ENCODE results near the gene CAT. TPM values are rescaled to one million over a fixed set of nuclear protein-coding genes. Genes with fewer than 3 reads are reported as not detected.

The CAT gene
- total RNA-seq, 1 donor from 2014 or later: 73.6 TPM

- H3K9ac ChIP-seq (ENCODE audit: low read depth in 1 of 3, low read length in 3 of 3): no peak overlapping the region
- H3K27ac ChIP-seq (ENCODE audit: low read depth, low read length): no peak overlapping the region
- H3K4me3 ChIP-seq (ENCODE audit: low read length in 3 of 3): no peak overlapping the region
- no peaks in the 10 kb centered on the region for H3K36me3 ChIP-seq (ENCODE audit: control insufficient read depth in 3 of 3, insufficient read depth in 3 of 3, low read length in 3 of 3)
- no peaks in the 10 kb centered on the region for H3K4me1 ChIP-seq (ENCODE audit: control insufficient read depth in 3 of 3, insufficient read depth in 3 of 3, low read length in 3 of 3)
- no peaks in the 10 kb centered on the region for H3K27me3 ChIP-seq (ENCODE audit: control insufficient read depth in 3 of 3, insufficient read depth in 3 of 3, low read length in 3 of 3)
- no peaks in the 10 kb centered on the region for H3K9me3 ChIP-seq (ENCODE audit: control insufficient read depth in 3 of 3, low read length in 3 of 3)
Measured at GRCh38 chr11:34407121-34407813, 31.5 kb upstream of the CAT start.

GRCh38 chr11:34408580-34409172, 30.1 kb upstream of the CAT start:
- no peak overlapping the region for H3K4me3 ChIP-seq (ENCODE audit: low read length in 3 of 3)
- H3K27me3 ChIP-seq (ENCODE audit: control insufficient read depth in 3 of 3, insufficient read depth in 3 of 3, low read length in 3 of 3): no peaks in the 10 kb centered on the region
- no peak overlapping the region for H3K27ac ChIP-seq (ENCODE audit: low read depth, low read length)
- H3K9ac ChIP-seq (ENCODE audit: low read depth in 1 of 3, low read length in 3 of 3): no peak overlapping the region
- H3K9me3 ChIP-seq (ENCODE audit: control insufficient read depth in 3 of 3, low read length in 3 of 3): peaks cover 0 to 7% (median 3%) of the 10 kb centered on the region in 3 donors
- no peaks in the 10 kb centered on the region for H3K36me3 ChIP-seq (ENCODE audit: control insufficient read depth in 3 of 3, insufficient read depth in 3 of 3, low read length in 3 of 3)
- no peaks in the 10 kb centered on the region for H3K4me1 ChIP-seq (ENCODE audit: control insufficient read depth in 3 of 3, insufficient read depth in 3 of 3, low read length in 3 of 3)

- Histone ChIP-seq H3K36me3 (ENCODE audit: control insufficient read depth in 3 of 3, insufficient read depth in 3 of 3, low read length in 3 of 3) (no peaks in the 10 kb centered on the region), H3K27me3 (ENCODE audit: control insufficient read depth in 3 of 3, insufficient read depth in 3 of 3, low read length in 3 of 3) (no peaks in the 10 kb centered on the region), H3K9ac (ENCODE audit: low read depth in 1 of 3, low read length in 3 of 3) (no peak overlapping the region), H3K4me3 (ENCODE audit: low read length in 3 of 3) (no peak overlapping the region), H3K4me1 (ENCODE audit: control insufficient read depth in 3 of 3, insufficient read depth in 3 of 3, low read length in 3 of 3) (peaks cover 0 to 7% (median 0%) of the 10 kb centered on the region in 3 donors), H3K9me3 (ENCODE audit: control insufficient read depth in 3 of 3, low read length in 3 of 3) (peaks cover 0 to 7% (median 3%) of the 10 kb centered on the region in 3 donors), H3K27ac (ENCODE audit: low read depth, low read length) (no peak overlapping the region)
Measured at GRCh38 chr11:34411111-34411510, 27.6 kb upstream of the CAT start.

- Histone ChIP-seq H3K27ac (ENCODE audit: low read depth, low read length) (no peak overlapping the region), H3K4me3 (ENCODE audit: low read length in 3 of 3) (no peak overlapping the region), H3K27me3 (ENCODE audit: control insufficient read depth in 3 of 3, insufficient read depth in 3 of 3, low read length in 3 of 3) (no peaks in the 10 kb centered on the region), H3K36me3 (ENCODE audit: control insufficient read depth in 3 of 3, insufficient read depth in 3 of 3, low read length in 3 of 3) (no peaks in the 10 kb centered on the region), H3K9me3 (ENCODE audit: control insufficient read depth in 3 of 3, low read length in 3 of 3) (peaks cover 0 to 7% (median 3%) of the 10 kb centered on the region in 3 donors), H3K9ac (ENCODE audit: low read depth in 1 of 3, low read length in 3 of 3) (no peak overlapping the region), H3K4me1 (ENCODE audit: control insufficient read depth in 3 of 3, insufficient read depth in 3 of 3, low read length in 3 of 3) (peaks cover 0 to 7% (median 0%) of the 10 kb centered on the region in 3 donors)
Measured at GRCh38 chr11:34411791-34412190, 26.9 kb upstream of the CAT start.

GRCh38 chr11:34413263-34413662, 25.5 kb upstream of the CAT start:
- H3K4me1 ChIP-seq (ENCODE audit: control insufficient read depth in 3 of 3, insufficient read depth in 3 of 3, low read length in 3 of 3): peaks cover 0 to 7% (median 0%) of the 10 kb centered on the region in 3 donors
- H3K4me3 ChIP-seq (ENCODE audit: low read length in 3 of 3): no peak overlapping the region
- H3K9me3 ChIP-seq (ENCODE audit: control insufficient read depth in 3 of 3, low read length in 3 of 3): peaks cover 0 to 7% (median 3%) of the 10 kb centered on the region in 3 donors
- no peaks in the 10 kb centered on the region for H3K36me3 ChIP-seq (ENCODE audit: control insufficient read depth in 3 of 3, insufficient read depth in 3 of 3, low read length in 3 of 3)
- H3K27ac ChIP-seq (ENCODE audit: low read depth, low read length): no peak overlapping the region
- no peaks in the 10 kb centered on the region for H3K27me3 ChIP-seq (ENCODE audit: control insufficient read depth in 3 of 3, insufficient read depth in 3 of 3, low read length in 3 of 3)
- H3K9ac ChIP-seq (ENCODE audit: low read depth in 1 of 3, low read length in 3 of 3): no peak overlapping the region

GRCh38 chr11:34415538-34415937, 23.2 kb upstream of the CAT start:
- Histone ChIP-seq H3K9me3 (ENCODE audit: control insufficient read depth in 3 of 3, low read length in 3 of 3) (peaks cover 0 to 7% (median 3%) of the 10 kb centered on the region in 3 donors), H3K9ac (ENCODE audit: low read depth in 1 of 3, low read length in 3 of 3) (no peak overlapping the region), H3K4me1 (ENCODE audit: control insufficient read depth in 3 of 3, insufficient read depth in 3 of 3, low read length in 3 of 3) (peaks cover 0 to 7% (median 0%) of the 10 kb centered on the region in 3 donors), H3K36me3 (ENCODE audit: control insufficient read depth in 3 of 3, insufficient read depth in 3 of 3, low read length in 3 of 3) (no peaks in the 10 kb centered on the region), H3K4me3 (ENCODE audit: low read length in 3 of 3) (no peak overlapping the region), H3K27ac (ENCODE audit: low read depth, low read length) (no peak overlapping the region), H3K27me3 (ENCODE audit: control insufficient read depth in 3 of 3, insufficient read depth in 3 of 3, low read length in 3 of 3) (no peaks in the 10 kb centered on the region)

- H3K4me1 ChIP-seq (ENCODE audit: control insufficient read depth in 3 of 3, insufficient read depth in 3 of 3, low read length in 3 of 3): peaks cover 0 to 7% (median 0%) of the 10 kb centered on the region in 3 donors
- H3K27ac ChIP-seq (ENCODE audit: low read depth, low read length): no peak overlapping the region
- H3K9ac ChIP-seq (ENCODE audit: low read depth in 1 of 3, low read length in 3 of 3): no peak overlapping the region
- no peak overlapping the region for H3K4me3 ChIP-seq (ENCODE audit: low read length in 3 of 3)
- no peaks in the 10 kb centered on the region for H3K36me3 ChIP-seq (ENCODE audit: control insufficient read depth in 3 of 3, insufficient read depth in 3 of 3, low read length in 3 of 3)
- H3K9me3 ChIP-seq (ENCODE audit: control insufficient read depth in 3 of 3, low read length in 3 of 3): peaks cover 0 to 7% (median 3%) of the 10 kb centered on the region in 3 donors
- no peaks in the 10 kb centered on the region for H3K27me3 ChIP-seq (ENCODE audit: control insufficient read depth in 3 of 3, insufficient read depth in 3 of 3, low read length in 3 of 3)
Measured at GRCh38 chr11:34416088-34416487, 22.6 kb upstream of the CAT start.

GRCh38 chr11:34416766-34417165, 22.0 kb upstream of the CAT start:
- Histone ChIP-seq H3K27ac (ENCODE audit: low read depth, low read length) (no peak overlapping the region), H3K4me1 (ENCODE audit: control insufficient read depth in 3 of 3, insufficient read depth in 3 of 3, low read length in 3 of 3) (peaks cover 0 to 7% (median 0%) of the 10 kb centered on the region in 3 donors), H3K27me3 (ENCODE audit: control insufficient read depth in 3 of 3, insufficient read depth in 3 of 3, low read length in 3 of 3) (no peaks in the 10 kb centered on the region), H3K36me3 (ENCODE audit: control insufficient read depth in 3 of 3, insufficient read depth in 3 of 3, low read length in 3 of 3) (no peaks in the 10 kb centered on the region), H3K4me3 (ENCODE audit: low read length in 3 of 3) (no peak overlapping the region), H3K9me3 (ENCODE audit: control insufficient read depth in 3 of 3, low read length in 3 of 3) (peaks cover 0 to 7% (median 3%) of the 10 kb centered on the region in 3 donors), H3K9ac (ENCODE audit: low read depth in 1 of 3, low read length in 3 of 3) (no peak overlapping the region)

GRCh38 chr11:34417202-34417601, 21.5 kb upstream of the CAT start:
- no peak overlapping the region for H3K9ac ChIP-seq (ENCODE audit: low read depth in 1 of 3, low read length in 3 of 3)
- H3K27me3 ChIP-seq (ENCODE audit: control insufficient read depth in 3 of 3, insufficient read depth in 3 of 3, low read length in 3 of 3): no peaks in the 10 kb centered on the region
- H3K4me1 ChIP-seq (ENCODE audit: control insufficient read depth in 3 of 3, insufficient read depth in 3 of 3, low read length in 3 of 3): peaks cover 0 to 7% (median 0%) of the 10 kb centered on the region in 3 donors
- H3K4me3 ChIP-seq (ENCODE audit: low read length in 3 of 3): no peak overlapping the region
- no peaks in the 10 kb centered on the region for H3K36me3 ChIP-seq (ENCODE audit: control insufficient read depth in 3 of 3, insufficient read depth in 3 of 3, low read length in 3 of 3)
- no peak overlapping the region for H3K27ac ChIP-seq (ENCODE audit: low read depth, low read length)
- peaks cover 0 to 7% (median 3%) of the 10 kb centered on the region in 3 donors for H3K9me3 ChIP-seq (ENCODE audit: control insufficient read depth in 3 of 3, low read length in 3 of 3)

- no peaks in the 10 kb centered on the region for H3K27me3 ChIP-seq (ENCODE audit: control insufficient read depth in 3 of 3, insufficient read depth in 3 of 3, low read length in 3 of 3)
- no peak overlapping the region for H3K9ac ChIP-seq (ENCODE audit: low read depth in 1 of 3, low read length in 3 of 3)
- peaks cover 0 to 7% (median 0%) of the 10 kb centered on the region in 3 donors for H3K4me1 ChIP-seq (ENCODE audit: control insufficient read depth in 3 of 3, insufficient read depth in 3 of 3, low read length in 3 of 3)
- no peak overlapping the region for H3K27ac ChIP-seq (ENCODE audit: low read depth, low read length)
- H3K9me3 ChIP-seq (ENCODE audit: control insufficient read depth in 3 of 3, low read length in 3 of 3): no peaks in the 10 kb centered on the region
- no peaks in the 10 kb centered on the region for H3K36me3 ChIP-seq (ENCODE audit: control insufficient read depth in 3 of 3, insufficient read depth in 3 of 3, low read length in 3 of 3)
- H3K4me3 ChIP-seq (ENCODE audit: low read length in 3 of 3): no peak overlapping the region
Measured at GRCh38 chr11:34419158-34419557, 19.6 kb upstream of the CAT start.

Measured in skeletal muscle tissue (tissue), 4 donors.